Measurements from ENCODE around the gene NDRG4. TPM values are rescaled to one million over a fixed set of nuclear protein-coding genes. Genes with fewer than 3 reads are reported as not detected.

The NDRG4 gene
- total RNA-seq, 1 experiment from 2014 or later, result 8.6 TPM

- Histone ChIP-seq H3K27ac (ENCODE audit: low read depth, low read length) (no peak overlapping the region), H4K20me1 (ENCODE audit: insufficient read depth) (no peaks in the 10 kb centered on the region), H3K4me3 (replicated peaks in 1 of 2; ENCODE audit: low read depth in 1 of 2, low read length in 2 of 2) (no peak overlapping the region), H3K36me3 (ENCODE audit: control insufficient read depth in 1 of 2, insufficient read depth in 2 of 2, low read length in 2 of 2) (peaks cover 84% of the 10 kb centered on the region in 2 experiments), H3K4me2 (ENCODE audit: low read length) (no peak overlapping the region), H3K9me2 (ENCODE audit: insufficient read depth) (no peaks in the 10 kb centered on the region), H3K9ac (ENCODE audit: low read length) (no peak overlapping the region), H3K9me3 (ENCODE audit: control insufficient read depth in 1 of 2, insufficient read depth in 1 of 2, low read depth in 1 of 2, low read length in 2 of 2) (no peaks in the 10 kb centered on the region), H3K4me1 (ENCODE audit: control insufficient read depth in 1 of 2, insufficient read depth in 2 of 2, low read length in 2 of 2) (no peaks in the 10 kb centered on the region), H2AFZ (ENCODE audit: low read depth, low read length, poor library complexity, severe bottlenecking) (no peak overlapping the region), H3K27me3 (ENCODE audit: insufficient read depth, low read length) (no peaks in the 10 kb centered on the region), H3K79me2 (ENCODE audit: insufficient read depth, low read length) (peaks cover 42% of the 10 kb centered on the region)
- RAD21 ChIA-PET (ENCODE audit: low non-redundant PET in 1 of 2, low total read pairs in 2 of 2, uncharacterized antibody in 2 of 2, unreplicated experiment in 2 of 2), result no interaction called here
- ATAC-seq (no peak), DNase-seq (ENCODE audit: low read depth, low spot score) (no peak)
- BruUV-seq (replicated peaks), result no TSS peak
- TF ChIP-seq ELF1 (IDR thresholded peaks at IDR 0.05; ENCODE audit: borderline replicate concordance, low read depth) (no peak), POLR2A (IDR thresholded peaks at IDR 0.05; ENCODE audit: borderline replicate concordance, extremely low read depth, insufficient read depth, insufficient read length) (no peak), CBX3 (IDR thresholded peaks at IDR 0.05; ENCODE audit: low read depth) (no peak), JUND (IDR thresholded peaks at IDR 0.05) (no peak), RAD21 (IDR thresholded peaks at IDR 0.05; ENCODE audit: low read depth) (no peak), CTCF (IDR thresholded peaks at IDR 0.05 in 2 of 3, conservative IDR thresholded peaks at IDR 0.05 in 1 of 3; ENCODE audit: borderline replicate concordance in 1 of 3, insufficient read depth in 1 of 3, low read depth in 2 of 3, low read length in 2 of 3) (no peak), POLR2AphosphoS5 (IDR thresholded peaks at IDR 0.05; ENCODE audit: low read depth, low read length) (no peak), ZFX (IDR thresholded peaks at IDR 0.05) (no peak), ZNF274 (IDR thresholded peaks at IDR 0.05; ENCODE audit: low read depth, low read length) (no peak), CEBPB (IDR thresholded peaks at IDR 0.05; ENCODE audit: low read depth) (no peak), TCF7L2 (IDR thresholded peaks at IDR 0.05; ENCODE audit: borderline replicate concordance, extremely low read depth, insufficient read depth, insufficient read length) (no peak), EZH2 (IDR thresholded peaks at IDR 0.05) (no peak), EGR1 (IDR thresholded peaks at IDR 0.05; ENCODE audit: low read depth) (no peak)
- TF ChIP-seq, protein P1, sequence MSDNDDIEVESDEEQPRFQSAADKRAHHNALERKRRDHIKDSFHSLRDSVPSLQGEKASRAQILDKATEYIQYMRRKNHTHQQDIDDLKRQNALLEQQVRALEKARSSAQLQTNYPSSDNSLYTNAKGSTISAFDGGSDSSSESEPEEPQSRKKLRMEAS (IDR thresholded peaks at IDR 0.05), result no peak
- intact Hi-C loops (cut with micrococcal nuclease), result loop anchor here (5.0 kb wide), 1 partner anchor 40 kb away; no protein-coding TSS in a partner anchor
- CTCF ChIA-PET, result no interaction called here
- POLR2A ChIA-PET, result no interaction called here
These were observed 32.5 kb downstream of the NDRG4 start for GRCh38 chr16:58532414-58532813.

Measured in HCT116 (cell line).